Measurements from ENCODE around the gene ATP6AP1. TPM values are rescaled to one million over a fixed set of nuclear protein-coding genes. Genes with fewer than 3 reads are reported as not detected.
A peak's percentile ranks its signal among the peaks of the same experiment; 100 is the strongest.

Gene ATP6AP1
- total and polyA plus RNA-seq, 2 donors from 2014 or later: 121 to 205 TPM

DNA sequence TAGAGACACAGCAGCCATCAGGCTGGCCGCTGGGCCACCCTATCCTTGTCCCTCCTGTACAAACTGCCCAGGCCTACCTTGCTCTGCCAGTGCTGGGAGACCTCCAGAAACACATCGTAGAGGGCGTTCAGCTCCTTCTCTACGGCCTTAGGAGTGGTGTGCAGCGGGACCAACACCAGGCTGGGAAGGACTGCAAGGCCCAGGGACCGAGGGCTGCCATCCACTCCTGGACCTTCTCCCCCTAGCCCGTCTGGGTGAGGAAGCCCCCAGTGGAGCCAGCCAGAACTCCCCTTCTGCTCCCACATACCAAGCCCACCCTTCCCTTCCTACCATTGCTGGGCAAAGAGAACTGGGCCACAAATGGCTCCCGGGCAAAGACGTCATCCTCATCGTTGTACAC lies 25.3 kb upstream of the ATP6AP1 start:
- no peak overlapping the region for H3K9ac ChIP-seq (ENCODE audit: low read length in 3 of 3)

DNA sequence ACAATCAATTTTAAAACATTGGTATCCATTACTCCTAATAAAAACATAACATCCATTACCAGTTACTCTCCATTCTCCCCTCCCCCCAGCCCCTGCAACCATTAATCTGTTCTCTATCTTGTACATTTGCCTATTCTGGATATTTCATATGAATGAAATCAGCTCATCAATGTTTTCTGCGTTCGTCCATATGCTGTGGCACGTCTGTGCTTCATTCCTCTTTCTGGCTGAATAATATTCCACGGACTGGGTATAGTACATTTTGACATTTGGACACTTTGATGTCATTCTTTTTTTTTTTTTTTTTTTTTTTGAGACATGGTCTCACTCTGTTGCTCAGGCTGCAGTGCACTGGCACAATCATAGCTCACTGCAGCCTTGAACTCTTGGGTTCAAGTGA lies 24.6 kb upstream of the ATP6AP1 start:
- Histone ChIP-seq H3K36me3 (ENCODE audit: control insufficient read depth in 2 of 3, insufficient read depth in 3 of 3, low read length in 3 of 3) (peaks cover 2 to 15% (median 8%) of the 10 kb centered on the region in 3 donors), H3K9ac (ENCODE audit: low read length in 3 of 3) (no peak overlapping the region), H3K27me3 (ENCODE audit: control insufficient read depth, insufficient read depth, low read length) (no peaks in the 10 kb centered on the region), H3K4me3 (ENCODE audit: low read length in 3 of 3) (no peak overlapping the region), H3K27ac (ENCODE audit: low read depth in 2 of 2, low read length in 2 of 2) (no peak overlapping the region), H3K4me1 (ENCODE audit: control insufficient read depth in 2 of 3, insufficient read depth in 2 of 3, low read depth in 1 of 3, low read length in 3 of 3) (peaks cover 0 to 18% (median 7%) of the 10 kb centered on the region in 3 donors), H3K9me3 (ENCODE audit: control insufficient read depth in 2 of 3, insufficient read depth in 1 of 3, low read length in 3 of 3) (no peaks in the 10 kb centered on the region)
- TF ChIP-seq, protein P1, sequence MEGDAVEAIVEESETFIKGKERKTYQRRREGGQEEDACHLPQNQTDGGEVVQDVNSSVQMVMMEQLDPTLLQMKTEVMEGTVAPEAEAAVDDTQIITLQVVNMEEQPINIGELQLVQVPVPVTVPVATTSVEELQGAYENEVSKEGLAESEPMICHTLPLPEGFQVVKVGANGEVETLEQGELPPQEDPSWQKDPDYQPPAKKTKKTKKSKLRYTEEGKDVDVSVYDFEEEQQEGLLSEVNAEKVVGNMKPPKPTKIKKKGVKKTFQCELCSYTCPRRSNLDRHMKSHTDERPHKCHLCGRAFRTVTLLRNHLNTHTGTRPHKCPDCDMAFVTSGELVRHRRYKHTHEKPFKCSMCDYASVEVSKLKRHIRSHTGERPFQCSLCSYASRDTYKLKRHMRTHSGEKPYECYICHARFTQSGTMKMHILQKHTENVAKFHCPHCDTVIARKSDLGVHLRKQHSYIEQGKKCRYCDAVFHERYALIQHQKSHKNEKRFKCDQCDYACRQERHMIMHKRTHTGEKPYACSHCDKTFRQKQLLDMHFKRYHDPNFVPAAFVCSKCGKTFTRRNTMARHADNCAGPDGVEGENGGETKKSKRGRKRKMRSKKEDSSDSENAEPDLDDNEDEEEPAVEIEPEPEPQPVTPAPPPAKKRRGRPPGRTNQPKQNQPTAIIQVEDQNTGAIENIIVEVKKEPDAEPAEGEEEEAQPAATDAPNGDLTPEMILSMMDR (IDR thresholded peaks at IDR 0.05; ENCODE audit: borderline replicate concordance, extremely low read depth, insufficient read depth): no peak
- DNase-seq (no peak), FAIRE-seq (no peak)
- intact Hi-C loops (cut with DNase I): no loop called here

More for the DNA sequence above, 25.3 kb upstream of the ATP6AP1 start:
- Histone ChIP-seq H3K36me3 (ENCODE audit: control insufficient read depth in 2 of 3, insufficient read depth in 3 of 3, low read length in 3 of 3) (peaks cover 2 to 15% (median 8%) of the 10 kb centered on the region in 3 donors), H3K9me3 (ENCODE audit: control insufficient read depth in 2 of 3, insufficient read depth in 1 of 3, low read length in 3 of 3) (no peaks in the 10 kb centered on the region), H3K4me1 (ENCODE audit: control insufficient read depth in 2 of 3, insufficient read depth in 2 of 3, low read depth in 1 of 3, low read length in 3 of 3) (peaks cover 0 to 18% (median 7%) of the 10 kb centered on the region in 3 donors), H3K27me3 (ENCODE audit: control insufficient read depth, insufficient read depth, low read length) (no peaks in the 10 kb centered on the region), H3K4me3 (ENCODE audit: low read length in 3 of 3) (no peak overlapping the region), H3K27ac (ENCODE audit: low read depth in 2 of 2, low read length in 2 of 2) (no peak overlapping the region)
- intact Hi-C loops (cut with DNase I): no loop called here
- TF ChIP-seq, protein P1 (IDR thresholded peaks at IDR 0.05; ENCODE audit: borderline replicate concordance, extremely low read depth, insufficient read depth): no peak
- DNase-seq (no peak), FAIRE-seq (no peak)

DNA sequence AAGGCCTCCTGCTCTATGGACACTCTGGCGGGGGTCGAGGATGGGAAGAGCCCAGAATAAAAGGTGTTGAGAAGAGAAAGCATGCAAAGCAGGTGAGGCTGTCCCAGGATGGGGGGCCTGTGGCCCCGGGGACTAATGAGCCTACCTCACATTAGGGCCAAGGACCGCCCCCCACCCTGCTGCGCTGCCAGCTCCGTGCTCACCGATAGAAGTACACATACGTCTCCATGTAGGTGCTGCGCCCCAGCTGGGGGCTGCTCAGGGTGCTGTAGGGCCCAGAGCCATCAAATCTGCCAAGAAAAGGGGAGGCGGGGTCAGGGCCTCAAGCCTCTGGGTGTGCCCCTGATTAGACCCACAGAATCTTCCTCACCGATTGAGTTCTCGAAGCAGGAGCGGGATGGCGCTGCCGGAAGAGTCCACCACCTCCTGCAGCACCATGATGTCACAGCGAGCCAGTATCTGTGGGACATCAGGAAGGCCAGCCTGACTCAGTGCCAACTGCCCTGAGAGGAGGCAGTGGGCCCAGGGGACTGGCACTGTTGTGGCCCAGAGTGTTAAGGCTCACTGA lies 23.8 kb upstream of the ATP6AP1 start:
- Histone ChIP-seq H3K36me3 (ENCODE audit: control insufficient read depth in 2 of 3, insufficient read depth in 3 of 3, low read length in 3 of 3) (peaks cover 0 to 10% (median 6%) of the 10 kb centered on the region in 3 donors), H3K9me3 (ENCODE audit: control insufficient read depth in 2 of 3, insufficient read depth in 1 of 3, low read length in 3 of 3) (no peaks in the 10 kb centered on the region), H3K27me3 (ENCODE audit: control insufficient read depth, insufficient read depth, low read length) (no peaks in the 10 kb centered on the region), H3K4me3 (ENCODE audit: low read length in 3 of 3) (no peak overlapping the region), H3K4me1 (ENCODE audit: control insufficient read depth in 2 of 3, insufficient read depth in 2 of 3, low read depth in 1 of 3, low read length in 3 of 3) (peaks cover 0 to 10% (median 4%) of the 10 kb centered on the region in 3 donors), H3K27ac (ENCODE audit: low read depth in 2 of 2, low read length in 2 of 2) (no peak overlapping the region), H3K9ac (ENCODE audit: low read length in 3 of 3) (no peak overlapping the region)
- DNase-seq (peak in 1 of 5 donors; percentile 57), FAIRE-seq (no peak)
- intact Hi-C loops (cut with DNase I): no loop called here
- TF ChIP-seq, protein P1 (IDR thresholded peaks at IDR 0.05; ENCODE audit: borderline replicate concordance, extremely low read depth, insufficient read depth): no peak
